Sciatic nerve (tissue), 2 donors: ENCODE results near the gene NINJ2. TPM values are rescaled to one million over a fixed set of nuclear protein-coding genes. Genes with fewer than 3 reads are reported as not detected.

Experiments used
- ATAC-seq: fragments of 200-7000 bp; cut with Tn5 transposase; one replicate; pipeline ENCODE4 v1.9.1; 2020; ENCODE audit warnings: mild to moderate bottlenecking, moderate library complexity
- DNase-seq: peaks from one replicate; pipeline ENCODE4 v3.0.0-alpha.2; 2020; ENCODE audit warnings: low spot score
- intact Hi-C: fragments of 100-400 bp; cut with DNase I; formaldehyde crosslinking; loops from one replicate; pipeline ENCODE4 v1.14.2; 2022
- total RNA-seq: library from RNA; stranded (reverse); fragmentation: NEBNext Ultra II Directional; extraction: Animal tissue kit (Norgen Biotek cat#: 25700); gene quantifications from one replicate; pipeline ENCODE4 v1.2.1, GENCODE V29; 2021
- donor health status: DM: no; HTN: no; CAD: no.
- donor health status: DM: no; HTN: no; CAD: no.

The NINJ2 gene
- total RNA-seq, 1 donor from 2014 or later: 6.2 TPM

DNA sequence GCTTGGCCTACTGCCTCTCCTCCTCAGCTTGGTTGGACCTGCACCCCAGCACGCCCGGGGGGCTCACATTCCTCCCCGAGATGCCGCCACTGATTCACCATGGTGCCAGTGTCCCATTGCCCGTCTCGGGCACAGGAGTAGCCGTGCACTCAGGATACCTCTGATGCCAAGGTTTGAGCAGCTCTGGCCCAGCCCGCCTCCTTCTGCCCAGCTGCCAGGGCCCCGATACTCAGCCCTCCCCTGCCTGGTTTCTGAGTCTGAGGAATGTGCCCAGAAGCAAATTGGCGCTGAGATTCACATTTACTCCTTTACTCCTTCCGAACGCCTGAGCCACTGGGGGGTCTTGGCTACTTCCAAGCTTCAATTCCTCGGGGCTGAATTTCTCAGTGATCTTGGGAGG lies 63.5 kb downstream of the NINJ2 start:
- ATAC-seq (no peak), DNase-seq (no peak)
- intact Hi-C loops: no loop called here

- ATAC-seq (no peak), DNase-seq (no peak)
- intact Hi-C loops: no loop called here
Measured at GRCh38 chr12:597926-598568, 65.2 kb downstream of the NINJ2 start.

DNA sequence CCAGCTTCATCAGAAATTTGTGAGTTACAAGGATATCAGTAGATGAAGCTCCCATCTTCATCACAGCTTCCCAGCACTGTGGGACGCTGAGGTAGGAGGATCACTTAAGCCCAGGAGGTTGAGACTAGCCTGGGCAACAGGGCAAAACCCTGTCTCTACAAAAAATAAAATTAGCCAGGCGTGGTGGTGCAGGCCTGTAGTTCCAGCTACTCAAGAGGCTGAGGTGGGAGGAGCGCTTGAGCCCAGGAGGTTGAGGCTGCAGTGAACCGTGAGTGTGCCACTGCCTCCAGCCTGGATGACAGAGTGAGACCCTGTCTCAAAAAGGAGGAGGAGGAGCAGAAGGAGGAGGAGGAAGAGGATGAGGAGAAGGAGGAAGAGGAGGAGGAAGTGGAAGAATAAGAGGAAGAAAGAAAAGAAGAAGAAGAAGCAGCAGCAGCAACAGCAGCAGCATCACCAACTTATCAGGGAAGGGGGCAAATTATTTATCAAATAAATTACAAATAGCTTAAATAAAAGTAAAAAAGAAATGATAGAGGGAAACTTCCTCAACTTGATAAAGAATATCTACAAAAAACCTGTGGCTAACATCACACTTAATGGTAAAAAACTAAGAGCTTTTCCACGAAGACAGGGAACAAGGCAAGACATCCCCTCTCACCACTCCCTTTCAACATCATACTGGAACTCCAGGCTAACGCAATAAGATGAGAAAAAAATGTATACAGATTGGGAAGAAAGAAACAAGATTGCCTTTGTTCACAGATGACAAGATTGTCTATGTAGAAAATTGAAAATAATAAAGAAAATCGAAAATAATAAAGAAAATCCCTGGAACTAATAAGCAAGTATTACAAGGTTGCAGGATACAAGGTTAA lies 69.6 kb downstream of the NINJ2 start:
- peak; percentile 13 for DNase-seq
- no peak for ATAC-seq
- intact Hi-C loops: no loop called here

DNA sequence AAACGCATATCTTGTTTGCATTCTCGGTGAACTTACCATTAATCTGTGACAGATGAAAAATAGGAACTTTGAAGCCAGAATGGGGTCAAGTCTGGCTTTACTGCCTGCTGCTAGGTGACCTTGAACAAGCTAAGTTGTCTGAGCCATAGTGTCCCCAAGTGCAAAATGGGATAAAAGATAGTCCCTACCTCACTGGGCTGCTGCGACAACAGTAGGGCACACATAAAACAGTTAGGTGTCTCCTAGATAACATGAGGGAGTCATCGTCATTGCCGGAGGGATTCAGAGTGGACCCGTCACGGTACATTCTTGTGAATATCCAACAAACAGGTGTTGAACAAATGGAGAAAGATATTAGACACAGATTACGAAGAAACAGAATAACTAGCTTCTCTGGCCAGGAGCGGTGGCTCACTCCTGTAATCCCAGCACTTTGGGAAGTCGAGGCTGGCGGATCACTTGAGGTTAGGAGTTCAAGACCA lies 71.2 kb downstream of the NINJ2 start:
- ATAC-seq: no peak
- peak; percentile 23 for DNase-seq

GRCh38 chr12:591167-592023 lies 71.8 kb downstream of the NINJ2 start:
- intact Hi-C loops: no loop called here
- DNase-seq: peak; percentile 45
- no peak for ATAC-seq

More for the DNA sequence above, 71.2 kb downstream of the NINJ2 start:
- intact Hi-C loops: no loop called here

- ATAC-seq (no peak), DNase-seq (peak; percentile 37)
- intact Hi-C loops: no loop called here
Measured at GRCh38 chr12:590206-590750, 73.0 kb downstream of the NINJ2 start.

DNA sequence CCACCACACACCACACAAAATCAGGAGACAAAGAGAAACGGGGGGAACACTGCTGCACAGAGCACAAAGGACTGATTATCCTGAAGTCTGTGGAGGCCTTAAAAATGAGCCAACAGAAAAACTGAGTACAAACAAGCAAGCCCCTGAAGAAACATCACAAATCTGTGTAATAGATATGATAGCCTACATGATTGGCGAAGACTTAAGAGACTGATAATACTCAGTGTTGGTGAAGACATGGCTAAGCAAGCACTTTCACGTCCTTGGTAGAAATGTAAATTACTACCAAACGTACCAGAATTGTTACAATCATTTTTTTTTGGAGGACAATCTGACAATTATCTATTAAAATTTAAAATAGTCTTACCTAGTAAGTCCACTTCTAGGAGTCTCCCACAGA lies 74.6 kb downstream of the NINJ2 start:
- intact Hi-C loops: no loop called here
- no peak for ATAC-seq
- DNase-seq: no peak

- DNase-seq (no peak), ATAC-seq (no peak)
- intact Hi-C loops: no loop called here
Measured at GRCh38 chr12:588024-588322, 75.3 kb downstream of the NINJ2 start.

DNA sequence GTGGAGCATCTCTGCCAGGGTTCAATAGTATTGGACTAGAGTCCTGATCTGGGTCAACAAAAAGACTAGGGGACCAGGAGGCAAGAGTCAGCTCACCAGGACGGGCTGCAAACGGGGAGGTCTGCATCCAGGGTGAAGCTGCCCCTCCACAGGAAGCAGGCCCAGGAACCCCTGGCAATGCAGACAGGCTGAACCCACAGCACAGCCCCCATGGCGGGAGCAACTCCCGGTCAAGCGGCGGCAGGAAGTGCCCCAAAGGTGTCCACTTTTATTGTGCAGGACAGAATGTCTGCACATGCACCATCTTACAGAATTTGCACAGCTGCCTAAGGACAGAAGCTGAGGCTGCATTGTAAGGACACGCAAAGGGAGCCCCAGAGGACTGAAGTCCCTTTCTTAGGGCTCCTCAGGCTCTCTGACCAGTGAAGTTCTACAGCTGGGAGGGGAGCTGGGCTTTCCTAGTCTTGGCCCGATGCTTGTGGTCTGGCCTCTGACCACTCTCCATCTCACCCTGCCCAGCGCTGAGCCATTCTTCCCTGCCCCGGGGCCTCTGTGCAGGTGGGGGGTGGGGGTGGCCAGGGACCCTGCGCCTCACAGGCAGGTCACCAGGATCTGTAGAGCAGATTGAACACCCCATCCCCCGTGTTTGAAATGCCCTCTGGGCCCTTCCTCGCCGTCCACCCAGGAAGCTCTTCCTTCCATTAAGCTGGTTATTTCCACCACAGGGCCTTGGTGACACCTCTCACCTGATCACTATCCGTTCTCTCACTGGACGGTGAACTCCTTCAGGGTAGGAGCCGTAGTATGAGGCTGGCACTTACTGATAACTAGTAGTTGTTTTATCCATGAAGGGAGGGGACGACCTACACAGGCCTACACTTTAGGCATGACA lies 75.9 kb downstream of the NINJ2 start:
- no peak for ATAC-seq
- peak; percentile 35 for DNase-seq
- intact Hi-C loops: no loop called here

DNA sequence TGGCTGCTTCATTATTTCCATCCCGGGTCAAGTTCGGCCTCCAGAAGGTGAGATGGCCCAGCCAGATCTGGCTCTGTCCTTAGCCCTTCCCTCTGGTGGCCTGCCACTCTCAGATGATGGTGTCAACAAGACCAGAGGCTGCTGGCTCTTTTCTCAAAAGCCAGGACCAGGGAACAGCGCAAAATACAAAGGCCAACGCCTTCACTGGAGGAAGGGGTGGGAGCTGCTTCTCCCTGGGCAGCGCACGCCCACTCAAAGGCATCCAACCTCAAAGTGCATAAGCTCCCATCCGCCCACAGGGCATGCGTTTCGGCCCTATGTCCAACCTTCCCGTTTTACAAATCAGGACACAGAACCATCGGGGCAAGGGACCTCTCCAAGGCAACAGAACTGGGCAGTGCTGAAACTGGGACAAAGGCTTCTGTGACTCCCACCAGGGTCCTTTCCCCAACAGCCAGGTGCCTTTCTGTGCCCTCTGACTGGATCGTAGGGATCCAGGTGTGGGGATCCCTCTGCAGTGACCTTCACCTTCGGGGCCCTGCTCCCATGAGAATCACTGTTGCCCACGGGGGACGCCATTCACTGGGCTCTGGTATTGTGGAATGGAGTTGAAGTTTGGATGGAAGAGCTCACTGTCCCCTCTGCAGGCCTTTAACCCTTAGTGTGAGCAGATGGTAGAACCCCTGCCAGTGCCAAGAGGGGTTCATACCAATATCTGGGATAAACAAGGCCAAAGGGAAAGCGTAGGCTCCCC lies 76.8 kb downstream of the NINJ2 start:
- peak; percentile 4 for DNase-seq
- no peak for ATAC-seq

DNA sequence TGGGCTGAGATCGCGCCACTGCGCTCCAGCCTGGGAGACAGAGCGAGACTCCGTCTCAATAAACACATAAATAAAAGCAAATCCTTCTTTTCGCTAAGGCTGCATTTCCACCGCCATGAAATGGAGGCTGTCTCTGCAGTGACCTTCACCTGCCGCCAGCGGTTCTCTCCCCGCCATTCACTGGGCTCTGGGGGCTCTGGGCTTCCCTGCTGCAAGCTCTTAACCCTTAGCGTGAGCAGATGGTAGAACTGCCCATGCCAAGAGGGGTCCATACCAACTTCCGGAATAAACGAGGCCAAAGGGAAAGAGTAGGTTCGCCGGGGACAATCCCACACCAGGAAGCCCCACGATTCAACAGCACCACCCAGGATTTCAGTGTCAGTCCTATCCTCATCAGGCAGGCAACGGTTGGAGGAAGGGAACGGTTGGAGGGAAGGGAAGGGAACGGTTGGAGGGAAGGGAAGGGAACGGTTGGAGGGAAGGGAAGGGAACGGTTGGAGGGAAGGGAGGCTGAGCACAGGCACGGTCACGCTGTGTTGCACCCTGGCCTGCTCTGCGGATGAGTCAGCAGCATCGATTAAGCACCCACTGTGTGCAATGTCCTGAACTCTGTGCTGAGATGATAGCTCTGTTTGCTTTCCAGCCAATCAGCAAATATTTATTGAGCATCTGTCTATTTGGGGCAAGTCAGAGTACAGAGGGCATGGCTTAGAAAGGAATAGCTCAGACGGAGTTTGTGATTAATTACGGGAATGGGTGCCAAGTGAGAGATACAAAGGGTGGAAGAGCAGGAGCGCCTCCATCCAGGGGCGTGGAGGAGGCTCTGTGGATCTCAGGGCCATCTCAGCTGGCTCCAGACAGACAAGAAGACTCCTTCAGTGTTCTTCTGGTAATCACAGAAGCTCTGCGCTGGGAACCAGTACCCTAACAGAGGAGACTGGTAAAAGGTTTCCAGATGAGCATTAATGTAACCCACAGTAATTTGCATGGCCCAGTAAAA lies 77.9 kb downstream of the NINJ2 start:
- DNase-seq (no peak), ATAC-seq (no peak)
- intact Hi-C loops: no loop called here

More for the DNA sequence above, 76.8 kb downstream of the NINJ2 start:
- intact Hi-C loops: no loop called here

DNA sequence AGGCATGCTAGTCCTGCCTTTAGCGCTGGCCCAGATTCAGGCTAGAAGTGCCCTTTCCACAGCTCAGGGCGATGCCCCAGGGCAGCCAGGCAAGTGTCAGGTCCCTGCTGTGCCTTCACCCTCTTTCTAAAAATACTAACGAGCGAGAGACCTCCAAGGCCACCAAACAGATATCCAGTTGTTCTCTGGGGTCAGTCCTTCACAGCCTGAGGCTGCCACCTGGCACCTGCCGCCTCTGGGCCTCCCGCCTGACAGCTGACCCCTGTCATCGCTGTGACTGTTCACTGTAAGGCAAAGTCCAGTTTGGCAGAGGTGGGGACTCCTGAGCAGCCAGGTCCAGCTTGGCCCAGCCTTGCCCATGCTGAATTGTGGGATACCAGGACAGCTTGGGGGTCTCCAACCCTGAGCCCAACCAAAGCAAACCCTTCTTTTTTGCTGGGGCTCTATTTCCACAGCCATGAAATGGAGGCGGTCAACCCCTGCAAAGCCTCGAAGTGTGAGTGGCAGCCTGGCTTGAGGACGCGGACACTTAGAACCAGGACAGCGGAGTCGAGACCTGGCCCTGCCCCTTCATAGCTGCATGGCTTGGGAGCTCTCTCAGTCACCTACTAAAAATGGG lies 79.9 kb downstream of the NINJ2 start:
- DNase-seq (no peak), ATAC-seq (peak; percentile 10)
- intact Hi-C loops: no loop called here

DNA sequence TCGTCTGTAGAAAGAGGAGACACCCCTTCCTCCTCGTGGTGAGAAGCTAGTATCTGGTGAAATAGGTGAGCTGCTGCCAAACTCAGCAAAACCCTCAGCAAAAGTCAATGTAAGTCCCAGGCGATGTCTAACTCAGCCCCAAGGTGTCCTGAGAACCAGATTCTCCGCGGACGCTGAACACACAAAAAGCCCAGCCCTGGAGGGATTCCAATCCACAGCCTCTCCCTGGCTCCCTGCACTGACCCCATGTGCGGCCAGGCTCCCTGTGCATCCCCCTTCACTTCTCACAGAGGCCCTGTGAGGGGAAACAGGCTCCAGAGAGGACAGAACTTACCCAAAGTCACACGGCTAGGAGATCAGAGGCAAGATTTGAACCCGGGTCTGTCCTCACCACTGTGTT lies 81.5 kb downstream of the NINJ2 start:
- DNase-seq (no peak), ATAC-seq (no peak)
- intact Hi-C loops: no loop called here

DNA sequence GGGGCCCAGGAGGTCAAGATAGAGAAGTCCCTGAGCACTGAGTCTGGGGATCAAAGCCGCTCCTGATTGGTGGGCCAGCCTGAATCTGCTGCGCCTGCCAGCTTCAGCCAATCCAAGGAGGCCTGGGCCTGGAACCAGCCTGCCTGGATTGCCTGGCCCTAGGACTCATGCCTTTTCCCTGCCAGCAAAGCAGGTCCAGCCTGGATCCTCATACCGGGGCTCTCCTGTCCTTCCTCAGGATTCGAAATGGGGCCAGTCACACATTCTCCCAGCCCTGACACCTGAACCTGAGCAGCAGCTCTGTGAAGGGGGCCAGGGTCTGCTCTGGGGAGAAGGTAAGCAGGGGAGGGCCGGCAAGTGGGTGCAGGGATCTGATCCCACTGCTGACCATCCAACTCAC lies 81.9 kb downstream of the NINJ2 start:
- ATAC-seq (no peak), DNase-seq (no peak)
- intact Hi-C loops: no loop called here

DNA sequence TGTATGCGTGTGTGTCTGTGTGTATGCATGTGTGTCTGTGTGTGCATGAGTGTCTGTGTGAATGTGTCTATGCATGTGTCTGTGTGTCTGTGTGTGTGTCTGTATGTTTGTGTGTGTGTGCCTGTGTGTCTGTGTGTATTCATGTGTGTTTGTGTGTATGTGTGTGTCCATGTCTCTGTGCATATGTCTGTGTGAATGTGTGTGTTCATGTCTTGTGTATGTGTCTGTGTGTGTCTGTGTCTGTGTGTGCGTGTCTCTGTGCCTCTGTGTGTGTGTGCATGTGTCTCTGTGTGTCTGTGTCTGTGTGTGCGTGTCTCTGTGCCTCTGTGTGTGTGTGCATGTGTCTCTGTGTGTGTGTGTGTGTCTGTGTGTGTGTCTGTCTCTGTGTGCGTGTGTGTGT lies 82.4 kb downstream of the NINJ2 start:
- DNase-seq (no peak), ATAC-seq (no peak)
- intact Hi-C loops: no loop called here
